DND-41 (cell line): ENCODE data around the gene ZP1.
A peak's percentile ranks its signal among the peaks of the same experiment; 100 is the strongest.

ENCODE experiments used
- ATAC-seq: fragments of 200-7000 bp; cut with Tn5 transposase; 3 replicates; pipeline ENCODE4 v1.9.1; 2021; ENCODE audit warnings: low read depth; ENCODE audit not compliant: insufficient read depth
- DNase-seq: peaks from one replicate; pipeline ENCODE4 v3.0.0-alpha.2; 2020
- H2AFZ ChIP-seq: 2 replicates; pipeline ENCODE4 v1.6.0; 2012; ENCODE audit warnings: low read depth, low read length
- H3K27ac ChIP-seq: 2 replicates; pipeline ENCODE4 v1.5.1; 2012; ENCODE audit warnings: low read length, inconsistent platforms
- H3K27me3 ChIP-seq: fragments of 200-600 bp; sonication (generic); 2 replicates; pipeline ENCODE4 v1.6.0; 2012; ENCODE audit warnings: low read length, mild to moderate bottlenecking, inconsistent platforms; ENCODE audit not compliant: insufficient read depth, poor library complexity
- H3K36me3 ChIP-seq: 2 replicates; pipeline ENCODE4 v1.5.1; 2012; ENCODE audit warnings: low read length, inconsistent platforms; ENCODE audit not compliant: insufficient read depth
- H3K4me1 ChIP-seq: 2 replicates; pipeline ENCODE4 v1.5.1; 2012; ENCODE audit warnings: mild to moderate bottlenecking, low read length; ENCODE audit not compliant: insufficient read depth
- H3K4me2 ChIP-seq: 2 replicates; pipeline ENCODE4 v1.6.0; 2012; ENCODE audit warnings: mild to moderate bottlenecking, moderate library complexity, low read length, inconsistent platforms; ENCODE audit not compliant: insufficient read depth
- H3K4me3 ChIP-seq, 2 experiments: fragments of 200-600 bp in 1 of 2; shearing (Covaris generic) in 1 of 2; 2 replicates each; pipeline ENCODE4 v1.5.1; 2012 to 2016; ENCODE audit warnings: inconsistent platforms in 2 of 2, low read length in 2 of 2, mild to moderate bottlenecking in 2 of 2, low read depth in 1 of 2, moderate library complexity in 1 of 2
- H3K79me2 ChIP-seq: 2 replicates; pipeline ENCODE4 v1.6.0; 2012; ENCODE audit warnings: low read length, inconsistent platforms; ENCODE audit not compliant: insufficient read depth
- H3K9ac ChIP-seq: 2 replicates; pipeline ENCODE4 v1.6.0; 2012; ENCODE audit warnings: low read depth, mild to moderate bottlenecking, inconsistent platforms, low read length, moderate library complexity
- H3K9me3 ChIP-seq: 2 replicates; pipeline ENCODE4 v1.5.1; 2012; ENCODE audit warnings: low read length, moderate library complexity, mild to moderate bottlenecking, inconsistent platforms; ENCODE audit not compliant: insufficient read depth, severe bottlenecking
- H4K20me1 ChIP-seq: 2 replicates; pipeline ENCODE4 v1.6.0; 2012; ENCODE audit warnings: low read length; ENCODE audit not compliant: insufficient read depth
- EZH2 ChIP-seq: IDR thresholded peaks from 3 replicates; pipeline ENCODE4 v1.6.1; 2012; ENCODE audit warnings: borderline replicate concordance, low read depth, mild to moderate bottlenecking, moderate library complexity, low read length, inconsistent platforms; ENCODE audit not compliant: severe bottlenecking
- TF ChIP-seq, protein P1 (sequence below): IDR thresholded peaks from 2 replicates; pipeline ENCODE4 v1.5.1; 2012; ENCODE audit warnings: borderline replicate concordance, low read length, moderate library complexity, mild to moderate bottlenecking; ENCODE audit not compliant: poor library complexity, severe bottlenecking; ENCODE audit errors: extremely low read depth

ZP1 gene

DNA sequence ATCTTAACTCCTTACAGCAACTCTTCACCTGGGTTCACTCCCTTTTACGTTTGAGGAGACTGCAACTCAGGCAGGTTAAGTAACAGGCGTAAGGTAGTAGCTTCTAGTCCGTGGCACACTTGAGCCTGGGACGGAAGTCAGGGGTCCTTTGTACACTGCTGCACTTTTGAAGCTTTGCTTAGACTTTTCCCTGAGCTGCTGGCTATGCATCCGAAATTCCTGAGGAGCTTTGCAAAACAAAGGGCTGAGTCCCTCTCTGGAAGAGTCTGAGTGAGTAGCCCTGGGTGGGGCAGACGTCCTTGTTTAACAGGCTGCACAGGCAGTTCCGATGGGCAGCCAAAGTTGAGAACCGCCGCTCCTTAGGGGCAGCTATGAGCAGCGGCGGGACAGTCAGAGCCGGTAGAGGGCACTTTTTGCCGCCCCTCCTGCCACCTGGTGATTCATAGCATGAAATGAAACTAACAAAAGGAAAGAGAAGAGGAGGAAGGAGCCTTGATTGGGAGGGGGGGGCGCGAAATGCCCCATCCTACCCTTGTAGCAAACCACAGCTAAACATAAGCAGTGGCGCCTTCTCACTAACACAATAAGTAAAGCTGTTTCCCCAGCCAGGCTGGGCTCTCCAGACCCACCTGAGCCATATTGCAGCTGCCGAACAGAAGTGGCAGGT lies 48.0 kb downstream of the ZP1 start:
- Histone ChIP-seq H3K9ac (peak overlapping the region; percentile 84), H3K36me3 (peaks cover 30% of the 10 kb centered on the region), H3K4me3 (peak overlapping the region; percentile 54 to 89), H2AFZ (peak overlapping the region; percentile 51), H4K20me1 (peaks cover 55% of the 10 kb centered on the region), H3K4me1 (peaks cover 36% of the 10 kb centered on the region), H3K4me2 (peak overlapping the region; percentile 96), H3K79me2 (peaks cover 59% of the 10 kb centered on the region), H3K27me3 (no peaks in the 10 kb centered on the region), H3K27ac (peak overlapping the region; percentile 98), H3K9me3 (no peaks in the 10 kb centered on the region)
- TF ChIP-seq, protein P1, sequence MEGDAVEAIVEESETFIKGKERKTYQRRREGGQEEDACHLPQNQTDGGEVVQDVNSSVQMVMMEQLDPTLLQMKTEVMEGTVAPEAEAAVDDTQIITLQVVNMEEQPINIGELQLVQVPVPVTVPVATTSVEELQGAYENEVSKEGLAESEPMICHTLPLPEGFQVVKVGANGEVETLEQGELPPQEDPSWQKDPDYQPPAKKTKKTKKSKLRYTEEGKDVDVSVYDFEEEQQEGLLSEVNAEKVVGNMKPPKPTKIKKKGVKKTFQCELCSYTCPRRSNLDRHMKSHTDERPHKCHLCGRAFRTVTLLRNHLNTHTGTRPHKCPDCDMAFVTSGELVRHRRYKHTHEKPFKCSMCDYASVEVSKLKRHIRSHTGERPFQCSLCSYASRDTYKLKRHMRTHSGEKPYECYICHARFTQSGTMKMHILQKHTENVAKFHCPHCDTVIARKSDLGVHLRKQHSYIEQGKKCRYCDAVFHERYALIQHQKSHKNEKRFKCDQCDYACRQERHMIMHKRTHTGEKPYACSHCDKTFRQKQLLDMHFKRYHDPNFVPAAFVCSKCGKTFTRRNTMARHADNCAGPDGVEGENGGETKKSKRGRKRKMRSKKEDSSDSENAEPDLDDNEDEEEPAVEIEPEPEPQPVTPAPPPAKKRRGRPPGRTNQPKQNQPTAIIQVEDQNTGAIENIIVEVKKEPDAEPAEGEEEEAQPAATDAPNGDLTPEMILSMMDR: peak; percentile 62
- TF ChIP-seq EZH2: no peak
- DNase-seq: peak; percentile 80
- ATAC-seq: peak; percentile 60

DNA sequence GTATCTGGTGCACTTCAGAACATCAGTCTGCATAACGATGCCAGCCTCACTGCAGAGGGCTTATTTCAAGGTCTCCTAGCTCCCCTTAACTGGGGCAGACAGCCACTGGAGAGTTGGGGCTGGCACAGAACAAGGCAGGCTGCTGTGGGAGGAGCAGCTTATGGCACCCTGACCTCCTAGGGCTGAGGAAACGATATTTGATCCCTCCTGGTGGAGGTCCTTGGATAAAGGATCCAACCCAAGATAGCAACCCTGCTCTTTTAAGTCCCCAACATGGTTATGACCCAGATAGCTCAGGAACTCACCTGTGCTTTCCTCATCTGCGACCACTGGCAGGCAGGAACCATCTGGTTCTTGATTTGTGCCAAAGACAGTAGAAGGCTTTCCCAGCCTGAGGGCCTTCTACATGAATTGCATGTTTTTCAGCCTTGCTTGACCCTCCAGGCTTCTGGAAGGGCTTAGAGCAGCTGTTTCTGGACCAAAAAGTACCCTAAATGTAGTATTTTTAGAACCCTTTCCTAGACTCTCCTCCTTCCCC lies 49.4 kb downstream of the ZP1 start:
- TF ChIP-seq EZH2: no peak
- TF ChIP-seq, protein P1: no peak
- Histone ChIP-seq H3K27me3 (no peaks in the 10 kb centered on the region), H2AFZ (no peak overlapping the region), H3K27ac (no peak overlapping the region), H3K4me3 (no peak overlapping the region), H3K9ac (no peak overlapping the region), H3K4me1 (peaks cover 36% of the 10 kb centered on the region), H3K36me3 (peaks cover 43% of the 10 kb centered on the region), H3K79me2 (peaks cover 59% of the 10 kb centered on the region), H4K20me1 (peaks cover 65% of the 10 kb centered on the region), H3K4me2 (peak overlapping the region; percentile 96), H3K9me3 (no peaks in the 10 kb centered on the region)
- DNase-seq (no peak), ATAC-seq (no peak)

DNA sequence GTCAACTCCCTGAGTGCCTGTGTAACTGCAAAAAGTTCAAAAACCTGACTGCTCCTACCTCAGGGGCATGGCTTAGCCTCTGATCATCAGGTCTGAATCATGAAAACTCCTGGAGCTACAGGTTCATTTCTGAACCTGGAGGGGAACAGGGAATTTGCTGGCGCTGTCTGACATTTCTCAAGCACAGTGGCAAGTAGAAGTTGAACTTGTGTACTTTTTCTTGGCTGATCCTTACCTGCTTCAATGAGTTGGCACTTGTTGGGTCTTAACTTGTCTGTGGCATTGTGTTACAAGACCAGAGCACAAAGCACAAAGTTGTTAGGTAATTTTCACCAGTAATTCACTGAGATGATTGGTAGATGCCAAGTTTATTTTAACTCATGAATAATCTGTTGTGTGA lies 49.9 kb downstream of the ZP1 start:
- TF ChIP-seq EZH2: no peak
- TF ChIP-seq, protein P1: no peak
- DNase-seq: no peak
- peaks cover 48% of the 10 kb centered on the region for H3K36me3 ChIP-seq
- H3K9me3 ChIP-seq: no peaks in the 10 kb centered on the region
- ATAC-seq: no peak
- no peak overlapping the region for H3K9ac ChIP-seq
- H3K27me3 ChIP-seq: no peaks in the 10 kb centered on the region
- H3K27ac ChIP-seq: no peak overlapping the region
- H3K79me2 ChIP-seq: peaks cover 59% of the 10 kb centered on the region
- no peak overlapping the region for H3K4me3 ChIP-seq
- no peak overlapping the region for H2AFZ ChIP-seq
- H4K20me1 ChIP-seq: peaks cover 71% of the 10 kb centered on the region
- H3K4me2 ChIP-seq: peak overlapping the region; percentile 96; the same call in 1 of the 2 replicates
- peaks cover 36% of the 10 kb centered on the region for H3K4me1 ChIP-seq
